NCI-H1436 (cell line): ENCODE data around the gene CD300LF.

ENCODE experiments used
- DNase-seq: peaks from one replicate; lab custom pipeline; 2025; lab: John Stamatoyannopoulos, UW

CD300LF gene

DNA sequence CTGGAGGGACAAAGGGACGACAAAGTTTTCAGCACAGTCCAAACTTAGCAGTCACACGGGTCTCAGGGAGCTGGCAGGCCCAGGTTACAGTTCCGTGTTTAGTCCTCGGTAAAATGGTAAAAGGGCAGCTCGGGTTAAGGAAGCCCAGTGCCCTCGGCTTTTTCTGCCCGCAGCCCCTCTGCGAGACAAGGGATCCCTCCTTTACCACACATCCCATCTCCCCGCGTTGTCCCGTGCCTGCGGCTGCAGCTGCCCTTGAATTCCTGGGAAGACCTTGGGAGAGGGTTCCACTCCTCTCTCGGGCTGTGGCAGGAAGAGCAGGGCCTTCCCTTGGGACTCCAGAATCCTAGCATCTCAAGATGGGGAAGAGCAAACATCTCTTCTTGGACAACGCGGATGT is 17.1 kb upstream of the CD300LF start:
- no peak for DNase-seq

DNA sequence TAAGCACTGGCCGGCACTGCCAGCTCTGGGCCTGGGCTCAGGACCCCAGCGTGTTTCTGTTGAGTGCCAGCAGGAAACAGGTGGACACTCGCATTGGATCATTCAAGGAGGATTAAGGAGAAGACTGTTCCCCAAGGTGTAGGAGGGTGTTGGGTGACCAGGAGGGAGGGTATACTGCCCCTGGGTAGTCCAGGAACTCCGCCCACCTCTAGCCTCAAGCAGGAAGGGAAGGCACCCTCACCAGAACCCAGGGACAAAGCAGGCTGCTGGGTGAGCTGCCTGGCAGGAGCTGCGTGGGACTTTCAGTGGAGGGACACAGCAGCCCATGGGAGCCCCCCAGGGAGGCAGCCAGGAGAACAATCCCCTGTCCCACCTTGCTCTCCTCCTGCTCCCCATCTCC is 16.6 kb upstream of the CD300LF start:
- no peak for DNase-seq

DNA sequence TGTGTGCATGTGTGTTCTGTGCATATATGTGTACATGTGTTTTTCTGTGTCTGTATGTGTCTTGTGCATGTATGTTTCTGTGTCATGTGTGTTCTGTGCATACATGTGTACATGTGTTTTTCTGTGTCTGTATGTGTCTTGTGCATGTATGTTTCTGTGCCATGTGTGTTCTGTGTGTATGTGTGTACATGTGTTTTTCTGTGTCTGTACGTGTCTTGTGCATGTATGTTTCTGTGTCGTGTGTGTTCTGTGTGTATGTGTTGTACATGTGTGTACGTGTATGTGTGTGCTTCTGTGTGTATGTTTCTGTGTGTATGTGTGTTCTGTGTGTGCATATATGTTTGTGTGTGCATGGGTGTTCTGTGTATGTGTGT is 16.0 kb upstream of the CD300LF start:
- no peak for DNase-seq

DNA sequence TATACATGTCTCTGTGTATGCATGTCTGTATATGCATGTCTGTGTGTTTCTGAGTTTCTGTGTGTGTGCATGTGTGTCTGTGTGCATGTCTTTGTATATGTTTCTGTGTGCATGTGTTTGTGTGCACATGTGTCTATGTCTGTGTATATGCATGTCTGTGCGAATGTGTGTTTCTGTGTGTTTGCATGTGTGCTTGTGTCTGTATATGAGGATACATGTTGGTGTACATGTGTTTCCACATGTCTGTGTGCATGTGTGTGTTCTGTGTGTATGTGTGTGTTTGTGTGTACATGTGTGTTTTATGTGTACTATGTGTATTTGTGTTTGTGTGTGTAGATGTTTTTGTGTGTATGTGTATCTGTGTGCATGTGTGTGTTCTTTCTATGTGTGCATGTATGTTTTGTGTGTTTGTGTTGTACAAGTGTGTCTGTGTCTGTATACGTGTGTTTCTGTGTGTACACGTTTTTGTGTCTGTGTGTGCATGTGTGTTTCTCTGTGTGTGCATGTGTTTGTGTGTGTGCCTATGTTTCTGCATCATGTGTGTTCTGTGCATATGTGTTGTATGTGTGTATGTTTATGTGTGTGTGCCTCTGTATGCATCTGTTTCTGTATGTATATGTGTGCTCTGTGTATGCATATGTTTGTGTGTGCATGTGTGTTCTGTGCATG is 15.4 kb upstream of the CD300LF start:
- DNase-seq: no peak

DNA sequence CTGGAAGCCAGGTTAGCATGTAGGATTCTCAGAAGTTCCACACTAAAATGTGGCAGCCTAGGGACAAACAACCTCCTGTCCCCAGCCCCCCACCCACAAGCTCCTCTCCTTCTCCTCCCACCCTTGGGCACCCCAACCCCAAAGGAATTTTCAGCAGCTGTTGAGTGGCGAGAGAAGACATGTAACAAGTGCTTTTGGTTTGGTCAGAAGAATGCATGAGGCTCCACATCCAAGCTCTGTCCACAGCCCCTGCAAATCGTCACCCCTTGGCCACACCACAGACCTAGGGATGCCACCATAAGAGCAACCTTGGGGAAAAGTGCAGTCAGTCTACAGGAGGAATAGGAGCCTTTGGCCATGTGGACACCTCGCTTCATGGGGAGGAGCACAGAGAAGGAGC is 12.4 kb upstream of the CD300LF start:
- DNase-seq: no peak

DNA sequence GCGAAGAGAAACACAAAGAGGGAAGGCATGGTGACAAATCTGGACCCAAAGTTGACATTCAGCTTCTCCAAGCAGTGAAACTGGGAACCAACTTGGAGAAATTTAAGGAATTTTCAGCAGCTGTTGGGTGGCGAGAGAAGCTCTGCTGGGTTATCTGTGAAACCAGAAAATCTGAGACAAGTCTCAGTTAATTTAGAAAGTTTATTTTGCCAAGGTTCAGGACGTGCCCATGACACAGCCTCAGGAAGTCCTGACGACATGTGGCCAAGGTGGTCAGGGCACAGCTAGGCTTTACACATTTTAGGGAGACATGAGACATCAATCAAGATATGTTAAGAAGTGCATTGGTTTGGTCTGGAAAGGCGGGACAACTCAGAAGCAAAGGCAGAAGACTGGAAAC is 11.2 kb upstream of the CD300LF start:
- no peak for DNase-seq

DNA sequence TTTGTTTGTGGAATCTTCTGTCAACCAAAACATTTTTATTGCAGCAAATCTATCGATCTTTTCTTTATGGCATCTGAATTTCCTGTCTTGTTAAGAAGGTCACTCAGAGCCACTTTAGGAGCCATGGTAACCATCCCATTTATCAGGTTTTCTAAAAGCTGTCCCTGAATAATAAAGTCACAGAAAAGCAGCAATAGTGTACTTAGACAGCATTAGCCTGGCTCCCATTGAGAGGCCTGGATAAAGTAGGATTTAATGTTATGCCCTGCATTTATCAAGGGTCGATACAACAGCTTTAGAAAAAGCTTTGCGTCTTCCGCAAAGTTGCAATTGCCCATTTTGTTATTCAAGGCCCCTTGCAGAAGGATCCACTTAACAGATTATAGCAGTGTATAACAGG is 10.1 kb upstream of the CD300LF start:
- DNase-seq: no peak

DNA sequence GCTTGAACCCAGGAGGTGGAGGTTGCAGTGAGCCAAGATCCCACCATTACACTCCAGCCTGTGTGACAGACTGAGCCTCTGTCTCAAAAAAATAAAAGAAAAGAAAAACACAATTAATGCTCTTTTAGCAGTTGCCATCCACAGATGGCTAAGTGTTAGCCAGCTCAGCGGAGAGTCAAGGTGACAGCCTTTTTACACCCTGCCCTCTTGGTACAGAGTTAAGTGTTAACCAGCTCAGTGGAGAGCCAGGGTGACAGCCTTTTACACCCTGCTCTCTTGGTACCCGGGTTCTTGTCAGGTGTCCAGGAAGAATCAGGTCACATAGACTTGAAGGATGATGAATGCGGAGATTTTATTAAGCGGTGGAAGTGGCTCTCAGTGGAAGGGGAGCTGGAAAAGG is 7.8 kb upstream of the CD300LF start:
- no peak for DNase-seq

DNA sequence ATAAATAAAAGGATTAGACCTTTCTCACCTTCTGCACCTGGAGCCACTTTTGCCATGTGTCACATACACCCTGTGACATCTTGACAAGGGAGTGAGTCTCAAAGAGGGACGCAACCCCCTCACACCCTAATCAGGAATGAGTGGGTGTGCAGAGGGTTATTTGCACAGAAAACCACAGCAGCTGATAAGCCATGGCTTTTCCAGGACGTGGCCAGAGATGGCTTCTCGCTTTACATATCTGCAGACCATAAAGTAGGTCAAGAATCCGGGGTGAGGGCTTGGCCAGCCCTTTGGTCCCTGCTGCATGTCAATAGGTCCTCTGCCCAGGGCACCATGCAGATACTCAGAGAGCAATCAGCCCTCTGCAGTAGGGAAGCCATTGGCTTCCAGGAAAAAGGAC is 2.4 kb upstream of the CD300LF start:
- DNase-seq: no peak

DNA sequence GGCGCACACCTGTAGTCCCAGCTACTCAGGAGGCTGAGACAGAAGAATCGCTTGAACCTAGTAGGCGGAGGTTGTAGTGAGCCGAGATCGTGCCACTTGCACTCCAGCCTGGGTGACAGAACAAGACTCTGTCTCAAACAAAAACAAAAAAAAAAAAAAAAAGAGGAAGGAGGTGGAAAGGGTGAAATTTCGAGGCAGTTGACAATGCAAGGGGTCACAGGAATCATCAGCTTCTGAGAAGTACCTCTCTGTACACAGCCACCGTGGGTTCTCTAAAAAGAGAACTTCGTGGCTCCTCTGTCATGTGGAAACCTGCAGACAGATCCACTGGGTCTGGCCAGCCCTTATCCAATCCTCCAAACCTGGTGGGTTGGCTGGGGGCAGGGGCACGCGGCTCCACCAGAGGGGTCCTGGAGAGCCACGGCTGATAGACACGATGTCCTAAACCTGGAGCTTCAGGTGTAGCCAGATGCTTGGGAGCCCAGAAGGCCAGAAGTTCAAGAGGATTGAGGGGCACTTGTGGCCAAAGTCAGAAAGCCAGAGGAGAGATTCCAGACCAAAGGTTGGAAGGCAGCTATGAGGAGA is 540 bp upstream of the CD300LF start:
- DNase-seq: no peak

DNA sequence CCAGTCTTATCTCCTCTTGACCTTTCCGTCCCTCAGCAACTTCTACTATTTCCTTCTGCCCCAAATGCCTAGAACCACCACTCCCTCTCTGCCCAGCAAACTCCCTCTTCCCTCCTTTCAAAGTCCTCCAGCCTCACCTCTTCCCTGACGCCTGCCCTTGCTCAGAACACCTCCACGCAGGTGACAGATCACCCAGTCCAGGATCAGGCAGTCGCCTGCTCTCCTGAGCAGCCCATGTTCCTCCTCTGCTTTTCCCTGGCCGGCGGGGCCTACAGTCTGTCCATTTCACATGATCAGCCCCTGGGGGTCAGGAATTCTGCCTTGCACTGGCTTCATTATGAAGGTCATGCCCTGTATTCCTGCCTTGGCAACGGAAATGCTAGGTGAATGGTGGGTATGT is 422 bp downstream of the CD300LF start:
- no peak for DNase-seq

DNA sequence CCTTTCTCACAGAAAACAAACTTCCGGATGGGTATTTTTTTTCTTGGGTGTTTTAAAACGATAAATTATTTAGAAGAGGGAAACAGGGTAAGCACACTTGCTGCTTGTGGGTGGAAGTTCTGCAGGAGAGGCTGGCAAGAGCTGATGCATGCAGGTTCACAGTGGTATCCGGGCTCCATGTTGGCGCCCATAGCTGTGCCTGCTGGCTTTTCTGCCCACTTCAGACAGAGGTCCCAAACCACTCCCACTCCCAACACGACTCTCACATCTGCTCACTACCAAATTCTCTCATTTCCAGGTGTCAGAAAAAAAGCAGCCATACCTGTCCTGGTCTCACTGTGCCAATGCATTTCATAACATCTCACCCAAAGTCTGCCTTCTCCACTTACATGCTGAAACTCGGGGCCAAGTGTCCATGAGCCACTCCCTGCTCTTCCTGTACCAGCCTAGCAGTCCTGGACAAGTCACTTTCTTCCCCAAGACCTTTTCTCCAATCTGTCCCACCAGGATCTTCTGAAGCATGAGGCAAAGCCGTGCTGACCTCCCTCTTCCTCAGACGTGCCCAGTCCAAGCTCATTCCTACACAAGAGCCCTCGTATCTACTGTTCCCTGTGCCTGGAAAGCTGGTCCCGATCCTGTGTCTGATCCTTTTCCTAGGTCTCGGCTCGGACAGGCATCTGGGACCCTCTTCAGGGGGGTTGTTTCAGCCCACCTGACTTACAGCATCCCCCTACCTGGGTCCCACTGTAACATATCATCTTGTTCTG is 1.5 kb downstream of the CD300LF start:
- DNase-seq: no peak

DNA sequence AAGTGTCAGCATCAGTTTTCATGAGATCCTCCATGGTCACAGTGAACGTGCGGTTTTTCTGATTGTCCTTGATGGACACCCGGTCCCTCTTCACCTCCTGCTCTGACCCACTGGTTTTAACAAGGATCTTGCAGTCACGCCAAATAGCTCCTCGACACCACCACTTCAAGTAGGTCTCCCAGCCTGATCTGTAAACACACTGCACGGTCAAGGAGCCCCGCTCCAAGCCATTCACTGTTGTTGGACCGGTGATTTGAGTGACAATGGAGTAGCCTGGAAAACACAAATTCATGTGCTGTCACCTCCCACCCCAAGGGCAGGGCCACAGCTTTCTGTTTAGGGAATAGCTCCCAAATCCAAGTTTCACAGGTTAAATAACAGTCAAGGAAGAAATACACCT is 8.2 kb downstream of the CD300LF start:
- no peak for DNase-seq

DNA sequence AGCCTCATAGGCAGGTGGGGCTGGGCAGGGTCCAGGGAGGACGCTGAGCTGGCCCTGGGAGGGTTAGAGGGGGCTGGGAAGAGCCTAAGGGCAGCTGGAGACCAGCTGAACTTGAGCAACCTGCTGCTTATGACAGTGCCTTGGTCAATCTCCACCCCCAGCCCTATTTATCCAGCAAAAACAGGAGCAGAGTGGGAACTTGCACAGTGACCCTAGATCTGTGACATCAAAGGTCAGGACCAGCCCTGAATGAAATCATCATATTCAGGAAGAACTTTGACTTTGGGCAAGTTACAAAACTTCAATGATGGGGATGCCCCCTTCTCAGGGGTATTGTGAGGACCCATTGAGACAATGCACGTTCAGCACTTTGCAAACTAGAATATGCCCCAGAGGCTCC is 9.4 kb downstream of the CD300LF start:
- DNase-seq: no peak

DNA sequence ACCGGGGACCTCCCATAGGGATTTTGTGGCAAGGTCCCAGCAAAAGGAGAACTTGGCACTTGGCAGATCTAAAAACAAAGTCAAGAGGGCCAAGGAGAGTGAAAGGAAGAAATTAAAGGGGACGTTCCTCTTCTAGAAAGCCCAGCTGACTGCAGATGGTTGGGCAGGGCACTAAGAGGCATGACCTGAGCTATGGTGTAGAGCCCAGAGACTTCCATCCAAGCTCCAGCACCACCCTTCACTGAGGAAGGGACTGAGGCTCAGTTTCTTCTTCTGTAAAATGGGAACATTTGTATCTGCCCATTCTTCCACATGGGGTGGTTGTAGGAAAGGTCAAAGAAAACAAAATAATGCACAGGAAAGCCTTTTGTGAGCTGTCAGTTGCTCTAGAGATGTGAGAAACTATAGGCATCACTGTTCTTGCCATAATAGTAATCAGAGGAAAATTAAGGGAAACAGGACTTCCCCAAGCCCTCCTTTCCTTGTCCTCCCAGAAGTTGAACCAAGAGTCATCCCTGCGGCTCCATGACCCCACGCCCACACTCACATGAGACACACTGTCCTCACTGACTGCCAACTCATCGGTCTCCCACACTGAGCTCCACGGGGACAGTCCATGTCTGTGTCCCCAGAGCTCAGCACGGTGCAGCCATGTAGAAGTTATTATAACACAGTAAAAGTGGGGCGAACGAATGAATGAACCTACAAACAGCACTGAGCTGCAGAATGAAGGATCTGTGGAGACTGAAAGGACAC is 10.4 kb downstream of the CD300LF start:
- no peak for DNase-seq

DNA sequence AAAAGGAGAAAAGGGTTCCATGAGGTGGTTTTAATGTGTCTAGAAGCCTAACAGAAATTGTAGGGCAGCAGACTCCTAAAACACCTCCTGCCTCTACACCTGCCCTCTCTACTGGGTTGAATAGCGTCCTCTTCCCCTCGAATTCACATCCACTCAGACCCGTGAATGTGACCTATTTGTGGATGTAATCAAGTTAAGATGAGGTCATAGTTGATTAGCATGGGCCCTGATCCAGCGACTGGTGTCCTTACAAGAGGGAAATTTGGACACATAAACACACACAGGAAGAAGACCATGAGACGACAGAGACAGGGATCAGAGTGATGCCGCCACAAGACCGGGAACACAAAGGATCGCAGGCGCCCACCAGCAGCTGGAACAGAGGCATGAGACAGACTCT is 13.5 kb downstream of the CD300LF start:
- DNase-seq: no peak

DNA sequence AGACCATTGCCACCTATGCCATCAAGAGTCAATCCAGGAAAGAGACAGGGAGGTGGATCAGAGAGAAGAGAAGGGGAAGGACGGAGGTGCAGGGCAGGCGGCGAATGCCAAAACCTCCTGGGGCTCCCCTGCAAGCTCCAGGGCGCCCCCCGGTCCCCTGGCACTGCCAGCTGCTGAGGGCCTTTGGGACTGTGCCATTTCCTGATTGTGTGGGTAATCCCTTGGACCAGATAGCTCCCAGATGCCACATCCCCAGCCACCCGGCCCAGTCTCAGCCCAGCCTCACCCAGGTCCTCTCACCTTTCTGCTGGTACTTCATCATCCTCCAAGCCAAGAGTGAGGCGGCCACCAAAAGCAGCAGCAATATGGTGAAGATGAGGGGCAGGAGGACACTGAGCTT is 14.7 kb downstream of the CD300LF start:
- no peak for DNase-seq

DNA sequence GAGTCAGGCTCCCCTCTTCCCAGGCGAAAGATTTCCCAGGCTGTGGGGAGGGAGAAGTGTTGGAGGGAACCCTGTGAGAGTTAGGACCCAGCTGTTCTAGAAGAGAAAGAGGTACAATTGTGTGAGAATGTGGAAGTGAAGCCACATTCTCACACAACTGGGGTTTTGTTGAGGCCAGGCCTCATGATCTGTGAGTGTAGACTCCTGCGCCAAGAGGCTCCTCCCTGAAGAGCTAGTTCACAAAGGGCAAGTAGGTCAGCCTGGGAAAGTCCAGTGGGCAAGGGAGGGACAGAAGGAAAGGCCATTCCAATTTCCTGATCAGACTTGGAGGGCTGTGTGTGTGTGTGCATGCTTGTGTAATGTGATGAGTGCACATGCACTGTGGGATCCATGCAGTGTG is 15.2 kb downstream of the CD300LF start:
- DNase-seq: no peak

DNA sequence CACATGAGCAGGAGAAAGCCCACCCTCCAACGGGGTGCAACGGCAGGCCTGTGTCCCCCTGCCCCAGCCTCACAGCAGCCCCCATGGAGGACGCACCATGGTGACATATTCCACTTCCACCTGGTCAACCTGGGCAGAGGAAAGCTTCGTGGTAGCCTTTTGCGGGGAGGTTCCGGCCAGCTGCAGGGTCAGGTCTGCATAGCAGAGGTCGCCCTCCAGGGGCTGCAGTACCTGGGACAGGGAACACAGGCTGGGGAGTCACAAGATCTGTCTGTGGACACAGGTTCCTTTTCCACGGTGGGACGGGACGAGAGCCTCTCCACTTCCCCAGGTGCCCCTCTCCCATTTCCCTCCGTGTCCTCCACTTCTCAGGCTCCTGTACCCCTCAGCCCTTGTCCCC is 17.1 kb downstream of the CD300LF start:
- DNase-seq: no peak

DNA sequence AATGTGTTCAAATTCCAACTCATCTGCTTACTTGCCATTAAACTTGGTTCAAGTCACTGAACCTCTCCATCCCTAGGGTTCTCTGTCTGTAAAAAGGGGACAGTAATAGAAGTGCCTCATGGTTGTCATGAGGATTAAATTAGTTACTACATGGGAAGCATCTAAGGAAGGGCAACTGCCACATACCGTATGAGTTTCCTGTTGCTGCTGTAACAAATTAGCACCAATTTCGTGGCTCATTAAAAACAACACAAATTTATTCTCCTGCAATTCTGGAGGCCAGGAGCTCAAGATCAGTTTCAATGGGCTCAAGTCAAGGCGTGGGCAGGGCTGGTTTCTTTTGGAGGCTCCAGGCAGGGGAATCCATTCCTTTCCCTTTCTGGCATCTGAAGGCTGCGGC is 18.6 kb downstream of the CD300LF start:
- DNase-seq: no peak

DNA sequence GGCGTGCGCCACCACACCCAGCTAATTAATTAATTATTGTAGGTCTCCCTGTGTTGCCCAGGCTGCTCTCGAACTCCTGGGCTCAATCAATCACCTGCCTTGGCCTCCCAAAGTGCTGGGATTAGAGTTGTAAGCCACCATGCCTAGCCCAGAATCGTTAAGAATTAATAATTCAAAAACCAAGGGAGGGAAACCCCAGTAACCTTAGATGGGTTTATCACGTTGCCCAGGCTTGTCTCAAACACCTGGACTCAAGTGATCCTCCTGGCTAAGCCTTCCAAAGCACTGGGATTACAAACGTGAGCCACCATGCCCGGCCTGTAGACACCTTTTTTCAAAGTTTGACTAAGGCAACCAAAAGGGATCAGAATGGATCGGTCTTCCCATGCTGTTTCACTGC is 21.6 kb downstream of the CD300LF start:
- DNase-seq: no peak

DNA sequence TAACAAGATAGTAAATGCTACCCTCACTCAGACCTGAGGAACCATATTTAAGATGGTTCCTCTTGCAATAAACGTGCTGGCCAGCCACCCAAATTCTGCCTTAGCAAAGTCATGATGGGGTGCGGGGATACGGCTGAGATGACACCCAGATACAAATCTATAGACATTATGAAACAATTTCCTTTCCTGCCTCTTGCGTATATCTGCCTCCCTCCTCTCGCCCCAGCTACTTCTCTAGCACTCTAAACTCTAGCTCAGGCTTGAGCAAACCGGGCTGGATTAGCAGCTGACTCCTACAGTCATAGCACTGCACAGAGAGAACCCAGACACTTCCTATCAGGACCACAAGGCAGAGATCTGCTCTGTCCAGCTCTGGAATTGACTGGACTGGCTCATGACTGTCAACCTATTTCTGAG is 22.3 kb downstream of the CD300LF start:
- DNase-seq: no peak

DNA sequence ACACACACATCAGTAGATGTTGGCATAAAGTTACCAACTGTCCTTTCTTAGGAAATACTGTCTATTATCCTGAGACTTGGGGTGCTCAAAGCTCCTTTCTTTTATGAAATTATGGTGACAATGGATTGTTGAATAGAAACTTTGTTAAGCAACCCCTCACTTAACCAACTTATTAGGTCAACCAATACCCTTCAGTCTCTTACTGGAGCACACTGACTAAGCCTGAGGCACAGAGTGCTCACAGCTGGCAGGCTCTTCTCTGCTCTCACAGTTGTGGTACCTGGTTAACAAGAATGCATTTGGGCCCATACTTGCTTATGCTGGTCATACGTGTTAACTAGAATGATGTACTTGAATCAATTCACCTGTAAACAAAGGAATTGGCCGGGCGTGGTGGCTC is 24.8 kb downstream of the CD300LF start:
- DNase-seq: no peak
